HepG2 (cell line): ENCODE results near the gene PDE1C. TPM values are rescaled to one million over a fixed set of nuclear protein-coding genes. Genes with fewer than 3 reads are reported as not detected.

Source experiments
- ATAC-seq: fragments of 200-7000 bp; cut with Tn5 transposase; 3 replicates; pipeline ENCODE4 v1.9.1; 2020; ENCODE audit warnings: mild to moderate bottlenecking, moderate library complexity
- BruUV-seq: library from RNA; stranded (reverse); fragments of 400-500 nt; replicated peaks from 2 replicates; lab custom pipeline; 2021; lab: Mats Ljungman, UMichigan
- CTCF ChIA-PET: fragments of 300-600 bp; formaldehyde crosslinking; extraction: SDS; loops from one replicate; lab custom pipeline; 2021; ENCODE audit warnings: low total read pairs, inconsistent platforms, low intra/inter-chr PET ratio; lab: Yijun Ruan, JAX
- POLR2A ChIA-PET: fragments of 350-600 bp; sonication (Branson Sonifier 250); formaldehyde crosslinking; loops from one replicate; lab custom pipeline; 2020; ENCODE audit warnings: antibody characterized with exemption, inconsistent platforms; lab: Yijun Ruan, JAX
- DNase-seq: peaks from one replicate; pipeline ENCODE4 v3.0.0-alpha.2; 2015; ENCODE audit warnings: low spot score
- FAIRE-seq: peaks from 3 replicates; lab custom pipeline; 2011; peaks lifted over from hg19 to GRCh38; lab: Jason Lieb, UNC
- H2AFZ ChIP-seq: one replicate; pipeline ENCODE4 v1.6.1; 2011; ENCODE audit warnings: low read length, inconsistent platforms
- H3K27ac ChIP-seq: fragments of 300-600 bp; 3 replicates; pipeline ENCODE4 v1.8.0; 2011; ENCODE audit warnings: mixed run types, mild to moderate bottlenecking, mixed read lengths, low read length, inconsistent platforms; ENCODE audit not compliant: insufficient read depth; ENCODE audit errors: extremely low read length
- H3K27me3 ChIP-seq, 2 experiments: fragments of 200-600 bp in 1 of 2; 2 replicates in 1 of 2; 3 replicates in 1 of 2; pipeline versions ENCODE4 v1.6.0 to v1.8.0; 2011; ENCODE audit warnings: low read length in 2 of 2, mild to moderate bottlenecking in 2 of 2, moderate library complexity in 2 of 2, inconsistent platforms in 1 of 2; ENCODE audit not compliant: insufficient read depth in 2 of 2, control insufficient read depth in 1 of 2
- H3K36me3 ChIP-seq, 2 experiments: fragments of 200-600 bp in 1 of 2; replicated peaks in 1 of 2; 2 replicates in 1 of 2; 3 replicates in 1 of 2; pipeline versions ENCODE4 v1.5.1 to v1.8.0; 2011; ENCODE audit warnings: low read length in 2 of 2, inconsistent platforms in 1 of 2; ENCODE audit not compliant: insufficient read depth in 2 of 2, control insufficient read depth in 1 of 2
- H3K4me1 ChIP-seq: 2 replicates; pipeline ENCODE4 v1.5.1; 2012; ENCODE audit warnings: low read length, inconsistent platforms; ENCODE audit not compliant: insufficient read depth
- H3K4me2 ChIP-seq: 2 replicates; pipeline ENCODE4 v1.6.0; 2011; ENCODE audit warnings: low read depth, low read length, inconsistent platforms
- H3K4me3 ChIP-seq, 3 experiments: fragments of 200-600 bp in 1 of 3; sonication (generic), shearing (Covaris generic) in 1 of 3; replicated peaks in 1 of 3; 2 replicates each; pipeline ENCODE4 v1.5.1; 2011 to 2016; ENCODE audit warnings: low read length in 3 of 3, inconsistent platforms in 2 of 3, low read depth in 2 of 3, mild to moderate bottlenecking in 2 of 3, control low read depth in 1 of 3, mixed read lengths in 1 of 3; ENCODE audit not compliant: insufficient read depth in 1 of 3
- H3K79me2 ChIP-seq: one replicate; pipeline ENCODE4 v1.6.1; 2011; ENCODE audit warnings: low read length, inconsistent platforms; ENCODE audit not compliant: insufficient read depth
- H3K9ac ChIP-seq: 2 replicates; pipeline ENCODE4 v1.6.0; 2011; ENCODE audit warnings: mild to moderate bottlenecking, low read depth, low read length, inconsistent platforms; ENCODE audit not compliant: insufficient read depth
- H3K9me3 ChIP-seq: 2 replicates; pipeline ENCODE4 v1.5.1; 2012; ENCODE audit warnings: mild to moderate bottlenecking, low read length
- H4K20me1 ChIP-seq: 2 replicates; pipeline ENCODE4 v1.6.0; 2011; ENCODE audit warnings: inconsistent platforms, mild to moderate bottlenecking, low read length, moderate library complexity; ENCODE audit not compliant: insufficient read depth
- ADNP ChIP-seq: sonication (generic); formaldehyde crosslinking; IDR thresholded peaks from 2 replicates; pipeline ENCODE4 v1.4.0; 2020; ENCODE audit warnings: missing genetic modification reagents
- ARNT2 ChIP-seq: sonication (generic); formaldehyde crosslinking; IDR thresholded peaks from 2 replicates; pipeline ENCODE4 v1.8.0; 2022; ENCODE audit warnings: mild to moderate bottlenecking, low read depth, missing genetic modification reagents, moderate library complexity
- CC2D1A ChIP-seq: sonication (generic); formaldehyde crosslinking; IDR thresholded peaks from 2 replicates; pipeline ENCODE4 v1.8.1; 2023; ENCODE audit warnings: mild to moderate bottlenecking, missing genetic modification reagents
- HNF4A ChIP-seq: sonication (generic); formaldehyde crosslinking; IDR thresholded peaks from 2 replicates; pipeline ENCODE4 v1.4.0; 2020; ENCODE audit warnings: missing genetic modification reagents
- KAT8 ChIP-seq: IDR thresholded peaks from 2 replicates; pipeline ENCODE4 v1.6.1; 2016; ENCODE audit warnings: missing genetic modification reagents, missing compliant biosample characterization
- MAFK ChIP-seq, 2 experiments: IDR thresholded peaks in 1 of 2; conservative IDR thresholded peaks in 1 of 2; 2 replicates each; pipeline ENCODE4 v1.6.1; 2011; ENCODE audit warnings: improper control_type of control experiment in 2 of 2, low read length in 2 of 2
- MLLT10 ChIP-seq: sonication (generic); formaldehyde crosslinking; IDR thresholded peaks from 2 replicates; pipeline ENCODE4 v1.4.0; 2020; ENCODE audit warnings: missing genetic modification reagents
- REXO4 ChIP-seq: sonication (generic); formaldehyde crosslinking; IDR thresholded peaks from 2 replicates; pipeline ENCODE4 v1.8.0; 2022; ENCODE audit warnings: missing genetic modification reagents, mild to moderate bottlenecking, borderline replicate concordance
- RFXAP ChIP-seq: sonication (generic); formaldehyde crosslinking; IDR thresholded peaks from 2 replicates; pipeline ENCODE4 v1.4.0; 2020; ENCODE audit warnings: missing genetic modification reagents, borderline replicate concordance
- SIN3B ChIP-seq: fragments of 150-350 bp; IDR thresholded peaks from 2 replicates; pipeline ENCODE4 v1.6.1; 2014; ENCODE audit warnings: low read length
- TAF15 ChIP-seq: fragments of 200-400 bp; formaldehyde crosslinking; IDR thresholded peaks from one replicate; pipeline ENCODE4 v1.6.1; 2018; ENCODE audit warnings: mild to moderate bottlenecking, low read depth, low read length; ENCODE audit not compliant: poor library complexity, severe bottlenecking
- TCF7 ChIP-seq: sonication (generic); IDR thresholded peaks from 2 replicates; pipeline ENCODE4 v1.6.1; 2016; ENCODE audit warnings: antibody characterized with exemption, low read depth
- ZNF207 ChIP-seq: fragments of 450-650 bp; IDR thresholded peaks from 2 replicates; pipeline ENCODE4 v1.6.1; 2016; ENCODE audit warnings: antibody characterized with exemption, borderline replicate concordance
- ZNF251 ChIP-seq: sonication (generic); formaldehyde crosslinking; IDR thresholded peaks from 2 replicates; pipeline ENCODE4 v1.9.0; 2021; ENCODE audit warnings: mild to moderate bottlenecking, missing genetic modification reagents
- ZNF564 ChIP-seq: sonication (generic); formaldehyde crosslinking; IDR thresholded peaks from 2 replicates; pipeline ENCODE4 v1.8.1; 2023; ENCODE audit warnings: mild to moderate bottlenecking, missing genetic modification reagents
- ZNF619 ChIP-seq: sonication (generic); formaldehyde crosslinking; IDR thresholded peaks from 2 replicates; pipeline ENCODE4 v1.4.0; 2020; ENCODE audit warnings: mild to moderate bottlenecking, missing genetic modification reagents
- ZNF670 ChIP-seq: sonication (generic); formaldehyde crosslinking; IDR thresholded peaks from 2 replicates; pipeline ENCODE4 v1.8.0; 2022; ENCODE audit warnings: mild to moderate bottlenecking, missing genetic modification reagents, borderline replicate concordance
- ZNF83 ChIP-seq: sonication (generic); formaldehyde crosslinking; IDR thresholded peaks from 2 replicates; pipeline ENCODE4 v1.4.0; 2020; ENCODE audit warnings: missing genetic modification reagents, mild to moderate bottlenecking, borderline replicate concordance
- ZNF878 ChIP-seq: sonication (generic); formaldehyde crosslinking; IDR thresholded peaks from 2 replicates; pipeline ENCODE4 v1.8.1; 2023; ENCODE audit warnings: mild to moderate bottlenecking, missing genetic modification reagents, moderate library complexity
- ZSCAN29 ChIP-seq: sonication (generic); formaldehyde crosslinking; conservative IDR thresholded peaks from 2 replicates; pipeline ENCODE4 v1.4.0; 2020; ENCODE audit warnings: mild to moderate bottlenecking, missing genetic modification reagents
- WGBS: methylation state at CpG from one replicate; pipeline ENCODE4 v1.1.6; 2017; ENCODE audit warnings: low lambda C conversion rate; 5-methylcytosine and 5-hydroxymethylcytosine counted together
- in situ Hi-C: cut with HindIII; loops from 2 replicates; pipeline ENCODE4 v1.10.0; 2017; ENCODE audit warnings: low pct_unique_long_range_greater_than_20kb; ENCODE audit not compliant: extremely low pct_ligation_motif_present
- intact Hi-C: fragments of 100-400 bp; cut with micrococcal nuclease; formaldehyde crosslinking; loops from one replicate; pipeline ENCODE4 v1.10.0; 2022; ENCODE audit not compliant: unreplicated experiment
- polyA plus RNA-seq, 8 experiments: library from polyadenylated mRNA; depleted of rRNA in 3 of 8; stranded (reverse) in 7 of 8; unstranded in 1 of 8; fragments of >200 nt; fragmentation: Illumina TruSeq in 4 of 8; extraction: Trizol in 4 of 8; gene quantifications; 2 replicates each; pipeline versions ENCODE4 v1.2.1 to v1.2.3, GENCODE V29; 2011 to 2016; ENCODE audit warnings: low read depth in 4 of 8, missing spikeins in 1 of 8, mixed read lengths in 1 of 8; ENCODE audit not compliant: insufficient read depth in 1 of 8
- total RNA-seq, 5 experiments: library from RNA; depleted of rRNA; stranded (reverse); fragments of >200 nt; fragmentation: Illumina TruSeq; extraction: Trizol; gene quantifications; 2 replicates each; pipeline ENCODE4 v1.2.3, GENCODE V29; 2016; ENCODE audit warnings: low read depth in 1 of 5
- TF ChIP-seq, protein P1 (sequence below): sonication (generic); formaldehyde crosslinking; IDR thresholded peaks from 2 replicates; pipeline ENCODE4 v1.5.1; 2020; ENCODE audit warnings: mild to moderate bottlenecking, missing genetic modification reagents, borderline replicate concordance

PDE1C gene
- total and polyA plus RNA-seq, 2 of the 13 experiments (the other 11 are each of a cell fraction or from before 2014, with no cell fraction given): not detected

DNA sequence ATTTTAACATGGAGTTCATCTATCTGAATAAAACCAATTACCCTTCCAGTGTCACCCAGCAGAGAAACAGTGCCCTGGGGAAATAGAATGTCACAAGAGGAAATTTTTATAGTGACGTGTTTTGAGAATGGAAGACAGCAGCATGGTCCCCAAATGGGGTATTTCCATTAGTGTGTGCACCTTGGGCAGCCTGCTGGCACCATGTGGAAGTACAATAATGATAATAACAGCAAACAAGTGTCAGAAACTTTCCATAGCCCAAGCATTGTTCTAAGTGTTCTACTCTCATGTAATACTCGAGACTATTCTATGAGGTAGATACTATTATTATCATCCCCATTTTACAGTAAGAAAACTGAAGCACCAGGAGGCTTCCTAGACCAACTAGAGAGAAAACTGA, 2.2 kb upstream of the PDE1C start:
- Histone ChIP-seq H3K27me3 (peaks cover 2 to 25% of the 10 kb centered on the region in 2 experiments; a peak in 3 of 5 replicates), H3K9ac (no peak overlapping the region), H4K20me1 (no peaks in the 10 kb centered on the region), H3K4me3 (no peak overlapping the region), H2AFZ (no peak overlapping the region), H3K79me2 (no peaks in the 10 kb centered on the region), H3K4me1 (no peaks in the 10 kb centered on the region), H3K4me2 (no peak overlapping the region)
- CTCF ChIA-PET: no interaction called here
- POLR2A ChIA-PET: no interaction called here
- BruUV-seq: no TSS peak
- DNase-seq: no peak
- in situ Hi-C loops: no loop called here
- TF ChIP-seq TCF7 (no peak), HNF4A (CRISPR knock-in tag) (no peak), REXO4 (CRISPR knock-in tag) (no peak), ZNF564 (CRISPR knock-in tag) (no peak), ZSCAN29 (CRISPR knock-in tag) (no peak)
- TF ChIP-seq, all 625 proteins: peak for 0
- H3K9me3 ChIP-seq: no peaks in the 10 kb centered on the region
- intact Hi-C loops: no loop called here
- 3% methylated on average over 2 of the region's 2 CpGs for WGBS
- no peak overlapping the region for H3K27ac ChIP-seq
- ATAC-seq: no peak
- FAIRE-seq: no peak
- H3K36me3 ChIP-seq: no peaks in the 10 kb centered on the region

- FAIRE-seq: no peak
- TF ChIP-seq CC2D1A (CRISPR knock-in tag) (no peak), ADNP (no peak), TAF15 (no peak), RFXAP (CRISPR knock-in tag) (no peak), ZNF251 (CRISPR knock-in tag) (no peak), KAT8 (CRISPR knock-in tag) (no peak), MAFK (conservative IDR thresholded peaks at IDR 0.05 in 1 of 2, IDR thresholded peaks at IDR 0.05 in 1 of 2; ENCODE audit: low read length in 2 of 2) (no peak), ZNF207 (no peak), MLLT10 (CRISPR knock-in tag) (no peak), ZNF83 (CRISPR knock-in tag) (no peak), ZNF878 (CRISPR knock-in tag) (no peak), SIN3B (no peak), ZNF619 (CRISPR knock-in tag) (no peak), ZNF670 (CRISPR knock-in tag) (no peak), ARNT2 (CRISPR knock-in tag) (no peak)
- TF ChIP-seq, protein P1, sequence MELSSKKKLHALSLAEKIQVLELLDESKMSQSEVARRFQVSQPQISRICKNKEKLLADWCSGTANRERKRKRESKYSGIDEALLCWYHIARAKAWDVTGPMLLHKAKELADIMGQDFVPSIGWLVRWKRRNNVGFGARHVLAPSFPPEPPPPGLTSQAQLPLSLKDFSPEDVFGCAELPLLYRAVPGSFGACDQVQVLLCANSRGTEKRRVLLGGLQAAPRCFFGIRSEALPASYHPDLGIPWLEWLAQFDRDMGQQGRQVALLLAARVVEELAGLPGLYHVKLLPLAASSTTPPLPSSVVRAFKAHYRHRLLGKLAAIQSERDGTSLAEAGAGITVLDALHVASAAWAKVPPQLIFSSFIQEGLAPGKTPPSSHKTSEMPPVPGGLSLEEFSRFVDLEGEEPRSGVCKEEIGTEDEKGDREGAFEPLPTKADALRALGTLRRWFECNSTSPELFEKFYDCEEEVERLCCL (CRISPR knock-in tag): no peak
Observed at GRCh38 chr7:32071466-32072091, 1.4 kb upstream of the PDE1C start.

More at GRCh38 chr7:32071466-32072091, 1.4 kb upstream of the PDE1C start:
- intact Hi-C loops (no loop called here), in situ Hi-C loops (no loop called here)
- no peaks in the 10 kb centered on the region for H3K9me3 ChIP-seq
- no peaks in the 10 kb centered on the region for H3K36me3 ChIP-seq
- H3K9ac ChIP-seq: no peak overlapping the region
- no peak overlapping the region for H2AFZ ChIP-seq
- no peak overlapping the region for H3K27ac ChIP-seq
- H3K4me2 ChIP-seq: no peak overlapping the region
- DNase-seq (no peak), ATAC-seq (no peak)
- no TSS peak for BruUV-seq
- 17% methylated on average over 6 of the region's 6 CpGs for WGBS
- CTCF ChIA-PET: no interaction called here
- no peaks in the 10 kb centered on the region for H4K20me1 ChIP-seq
- no peaks in the 10 kb centered on the region for H3K4me1 ChIP-seq
- no peak overlapping the region for H3K4me3 ChIP-seq
- POLR2A ChIA-PET: no interaction called here
- peaks cover 2 to 25% of the 10 kb centered on the region in 2 experiments; a peak in 3 of 5 replicates for H3K27me3 ChIP-seq
- no peaks in the 10 kb centered on the region for H3K79me2 ChIP-seq
